GM12864 (cell line): ENCODE results near the gene PLCG2.
"Not testable (repeated sequence)": the region's sequence is repeated elsewhere in the genome, so short reads cannot be mapped to it uniquely, and the experiment has no call there.

Experiments
- DNase-seq: peaks from one replicate; pipeline ENCODE4 v3.0.0-alpha.2; 2011; ENCODE audit warnings: low read depth
- H3K4me3 ChIP-seq: 2 replicates; pipeline ENCODE4 v1.5.1; 2011; ENCODE audit warnings: mild to moderate bottlenecking, low read depth, low read length, control low read depth
- CTCF ChIP-seq: IDR thresholded peaks from 2 replicates; pipeline ENCODE4 v1.5.1; 2011; ENCODE audit warnings: low read depth, mild to moderate bottlenecking, moderate library complexity, low read length, control low read depth, inconsistent platforms; ENCODE audit errors: missing control alignments

The PLCG2 gene

GRCh38 chr16:81975637-81976036 lies 196.5 kb downstream of the PLCG2 start:
- TF ChIP-seq CTCF, result no peak
- no peak overlapping the region for H3K4me3 ChIP-seq
- DNase-seq, result no peak

GRCh38 chr16:81977335-81977942 lies 198.3 kb downstream of the PLCG2 start:
- not testable (repeated sequence) for H3K4me3 ChIP-seq, DNase-seq

- no peak for TF ChIP-seq CTCF
- DNase-seq, result no peak
- H3K4me3 ChIP-seq, result no peak overlapping the region
Observed at GRCh38 chr16:81987121-81987520, 208.0 kb downstream of the PLCG2 start.

- no peak for TF ChIP-seq CTCF
- H3K4me3 ChIP-seq, result no peak overlapping the region
- DNase-seq, result no peak
Observed at GRCh38 chr16:81987706-81988105, 208.6 kb downstream of the PLCG2 start.

GRCh38 chr16:81992859-81993258 lies 213.8 kb downstream of the PLCG2 start:
- no peak for TF ChIP-seq CTCF
- DNase-seq, result no peak
- H3K4me3 ChIP-seq, result no peak overlapping the region

GRCh38 chr16:81994485-81994884 lies 215.4 kb downstream of the PLCG2 start:
- no peak for DNase-seq
- no peak overlapping the region for H3K4me3 ChIP-seq

GRCh38 chr16:81995651-81996050 lies 216.6 kb downstream of the PLCG2 start:
- no peak for TF ChIP-seq CTCF
- no peak for DNase-seq
- H3K4me3 ChIP-seq, result no peak overlapping the region

More at GRCh38 chr16:81994485-81994884, 215.4 kb downstream of the PLCG2 start:
- TF ChIP-seq CTCF, result peak; percentile 51
